GM18861 (cell line): Measurements from ENCODE around the gene MDM2.
"Not testable (repeated sequence)": the region's sequence is repeated elsewhere in the genome, so short reads cannot be mapped to it uniquely, and the experiment has no call there.

Experiments used
- ATAC-seq: cut with Tn5 transposase; IDR thresholded peaks from one replicate; pipeline ENCODE4 v1.9.1; 2021; ENCODE audit not compliant: unreplicated experiment

MDM2 gene

DNA sequence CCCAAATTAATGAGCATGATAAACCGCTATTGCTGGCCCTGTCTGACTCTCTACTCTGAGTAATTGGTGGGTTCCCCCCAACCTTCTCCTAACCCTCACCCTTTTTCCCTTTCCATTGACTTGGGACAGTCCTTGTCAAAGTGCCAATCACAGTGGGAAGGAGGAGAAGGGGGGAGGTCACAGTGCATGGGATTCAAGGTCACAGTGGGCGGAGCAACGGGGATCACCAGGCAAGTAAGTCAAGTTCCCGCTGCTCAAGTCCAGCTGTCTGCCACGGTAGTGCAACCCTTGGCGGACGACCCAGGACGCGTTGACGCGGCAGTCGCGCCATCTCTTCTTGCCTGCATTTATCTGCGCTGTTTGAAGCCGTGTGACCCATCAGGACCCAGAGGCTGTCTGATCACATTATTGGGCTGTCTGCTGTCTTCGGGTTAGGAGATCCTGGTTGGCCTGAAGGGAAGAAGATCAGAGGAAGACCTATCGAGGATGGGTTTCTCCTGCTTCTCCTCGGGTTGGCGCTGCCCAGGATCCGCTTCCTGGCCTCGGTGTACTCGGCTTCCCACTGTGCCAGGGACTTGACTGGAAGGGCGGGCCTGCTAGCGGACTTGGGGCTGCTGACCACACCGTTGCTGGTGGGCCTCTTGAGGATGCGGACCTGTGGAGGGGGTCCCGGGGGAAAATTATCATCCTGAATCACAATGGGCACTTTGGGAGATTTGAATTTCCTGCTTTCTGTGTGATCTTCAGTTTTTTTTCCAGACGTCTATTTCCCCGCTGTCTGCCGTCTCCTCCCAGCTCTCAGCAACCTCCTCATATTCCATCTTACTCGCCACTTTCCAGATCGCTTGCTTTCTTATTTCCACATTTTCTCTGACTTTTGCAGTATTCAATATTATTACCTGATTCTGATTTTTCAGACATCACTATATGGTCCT, 3.1 kb upstream of the MDM2 start:
- ATAC-seq = no peak

DNA sequence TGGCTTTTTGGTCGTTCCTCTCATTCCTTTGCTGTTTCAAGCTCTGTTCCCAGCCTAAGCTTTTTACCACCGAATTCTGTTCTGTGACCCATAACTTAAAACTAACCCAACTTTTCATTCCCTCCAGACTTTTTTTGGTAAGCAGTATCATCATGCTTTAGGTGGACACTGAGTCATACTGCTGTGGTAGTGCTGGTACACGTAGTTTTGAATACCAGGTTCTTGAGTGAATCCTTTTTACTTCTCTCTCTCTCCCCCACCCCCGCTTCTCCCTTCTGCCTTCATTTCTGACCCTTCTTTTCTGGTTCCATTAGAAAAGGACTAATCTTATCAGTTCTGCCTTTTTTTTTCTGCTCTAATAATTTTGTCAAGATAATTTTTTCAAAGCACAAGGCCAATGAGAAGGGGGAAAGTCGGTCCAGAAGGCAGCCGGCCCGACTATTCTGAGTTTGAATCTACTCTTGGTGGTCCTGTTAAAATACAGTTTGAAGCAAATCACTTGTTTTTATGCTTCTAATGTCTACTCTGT, 2.3 kb upstream of the MDM2 start:
- ATAC-seq = no peak

DNA sequence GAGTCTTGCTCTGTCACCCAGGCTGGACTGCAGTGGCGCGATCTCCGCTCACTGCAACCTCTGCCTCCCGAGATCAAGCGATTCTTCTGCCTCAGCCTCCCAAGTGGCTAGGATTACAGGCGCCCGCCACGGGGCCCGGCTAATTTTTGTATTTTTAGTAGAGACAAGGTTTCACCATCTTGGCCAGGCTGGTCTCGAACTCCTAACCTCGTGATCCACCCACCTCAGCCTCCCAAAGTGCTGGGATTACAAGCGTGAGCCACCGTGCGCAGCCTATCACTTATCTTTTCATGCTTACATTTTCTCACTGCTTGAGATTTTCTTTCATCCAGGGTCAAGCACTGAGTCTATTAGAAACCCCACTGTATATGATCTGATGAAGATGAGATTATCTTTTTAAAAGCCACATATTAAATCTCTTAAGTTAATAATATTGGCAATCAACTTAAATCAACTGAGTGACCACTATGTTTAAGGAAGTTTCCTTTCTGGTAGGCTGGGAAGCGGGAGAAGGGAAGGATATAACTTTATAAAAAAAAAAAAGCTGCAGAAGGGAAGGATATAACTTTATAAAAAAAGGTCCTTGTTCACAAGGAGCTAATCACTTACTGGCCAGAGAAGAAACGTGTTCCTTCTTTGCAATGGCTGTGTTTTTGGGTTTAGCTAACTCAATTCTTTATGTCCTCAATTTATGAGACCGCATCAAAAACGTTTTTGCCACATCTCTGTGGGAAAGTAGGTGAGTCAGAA, 1.3 kb upstream of the MDM2 start:
- ATAC-seq = no peak

DNA sequence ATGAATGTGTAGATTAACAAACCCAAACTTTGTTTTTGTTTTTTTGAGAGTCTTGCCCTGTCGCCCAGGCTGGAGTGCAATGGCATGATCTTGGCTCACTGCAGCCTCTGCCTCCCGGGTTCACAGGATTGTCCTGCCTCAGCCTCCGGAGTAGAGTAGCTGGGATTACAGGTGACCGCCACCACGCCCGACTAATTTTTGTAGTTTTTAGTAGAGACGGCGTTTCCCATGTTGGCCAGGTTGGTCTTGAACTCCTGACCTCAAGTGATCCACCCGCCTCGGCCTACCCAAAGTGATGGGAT, 752 bp upstream of the MDM2 start:
- not testable (repeated sequence) for ATAC-seq

DNA sequence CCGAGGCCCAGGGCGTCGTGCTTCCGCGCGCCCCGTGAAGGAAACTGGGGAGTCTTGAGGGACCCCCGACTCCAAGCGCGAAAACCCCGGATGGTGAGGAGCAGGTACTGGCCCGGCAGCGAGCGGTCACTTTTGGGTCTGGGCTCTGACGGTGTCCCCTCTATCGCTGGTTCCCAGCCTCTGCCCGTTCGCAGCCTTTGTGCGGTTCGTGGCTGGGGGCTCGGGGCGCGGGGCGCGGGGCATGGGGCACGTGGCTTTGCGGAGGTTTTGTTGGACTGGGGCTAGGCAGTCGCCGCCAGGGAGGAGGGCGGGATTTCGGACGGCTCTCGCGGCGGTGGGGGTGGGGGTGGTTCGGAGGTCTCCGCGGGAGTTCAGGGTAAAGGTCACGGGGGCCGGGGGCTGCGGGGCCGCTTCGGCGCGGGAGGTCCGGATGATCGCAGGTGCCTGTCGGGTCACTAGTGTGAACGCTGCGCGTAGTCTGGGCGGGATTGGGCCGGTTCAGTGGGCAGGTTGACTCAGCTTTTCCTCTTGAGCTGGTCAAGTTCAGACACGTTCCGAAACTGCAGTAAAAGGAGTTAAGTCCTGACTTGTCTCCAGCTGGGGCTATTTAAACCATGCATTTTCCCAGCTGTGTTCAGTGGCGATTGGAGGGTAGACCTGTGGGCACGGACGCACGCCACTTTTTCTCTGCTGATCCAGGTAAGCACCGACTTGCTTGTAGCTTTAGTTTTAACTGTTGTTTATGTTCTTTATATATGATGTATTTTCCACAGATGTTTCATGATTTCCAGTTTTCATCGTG, 612 bp downstream of the MDM2 start:
- peak; percentile 53 for ATAC-seq

DNA sequence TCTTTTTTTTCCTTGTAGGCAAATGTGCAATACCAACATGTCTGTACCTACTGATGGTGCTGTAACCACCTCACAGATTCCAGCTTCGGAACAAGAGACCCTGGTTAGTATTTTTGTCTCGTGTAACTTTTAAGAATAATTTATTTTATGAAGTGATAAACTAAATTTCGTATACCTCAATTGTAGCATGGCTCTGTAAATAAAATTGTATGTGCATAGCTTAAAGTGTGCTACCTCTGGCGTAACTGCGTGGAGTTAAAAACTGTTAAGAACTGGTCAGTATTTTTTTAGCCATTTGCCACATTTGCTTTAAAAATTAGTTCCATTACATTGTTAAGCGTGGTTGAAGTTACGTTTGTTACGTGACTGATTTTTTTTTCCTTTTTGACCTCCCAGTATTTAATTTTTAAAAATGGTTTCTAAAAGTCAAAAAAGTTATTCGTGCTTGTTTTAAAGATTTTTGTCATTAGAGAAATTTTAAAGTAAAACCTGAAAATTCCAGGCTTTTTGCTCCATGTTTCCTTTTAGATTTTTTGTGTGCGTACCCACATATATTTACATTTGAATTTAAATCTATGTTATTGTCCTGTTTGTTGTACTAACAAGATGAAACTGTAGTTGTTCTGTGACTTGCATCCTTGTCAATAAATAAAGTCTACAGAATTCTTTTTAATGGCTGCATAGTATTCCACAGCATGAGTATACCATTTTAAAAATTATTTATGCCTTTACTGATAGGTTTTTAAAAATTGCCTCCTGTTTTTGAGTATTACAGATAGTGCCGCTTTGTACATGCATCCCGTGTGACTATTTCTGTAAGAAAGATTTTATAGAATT, 1.4 kb downstream of the MDM2 start:
- ATAC-seq = no peak

DNA sequence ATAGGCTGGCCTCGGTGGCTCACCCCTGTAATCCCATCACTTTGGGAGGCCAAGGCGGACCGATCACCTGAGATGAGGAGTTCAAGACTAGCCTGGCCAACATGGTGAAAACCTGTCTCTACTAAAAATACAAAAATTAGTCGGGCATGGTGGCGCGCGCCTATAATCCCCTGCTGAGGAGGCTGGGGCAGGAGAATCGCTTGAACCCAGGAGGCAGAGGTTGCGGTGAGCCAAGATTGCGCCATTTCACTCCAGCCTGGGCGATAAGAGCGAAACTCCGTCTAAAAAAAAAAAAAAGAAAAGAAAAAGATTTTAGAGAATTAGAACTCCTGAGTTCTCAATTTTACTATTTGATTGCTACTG, 2.0 kb downstream of the MDM2 start:
- not testable (repeated sequence) for ATAC-seq

DNA sequence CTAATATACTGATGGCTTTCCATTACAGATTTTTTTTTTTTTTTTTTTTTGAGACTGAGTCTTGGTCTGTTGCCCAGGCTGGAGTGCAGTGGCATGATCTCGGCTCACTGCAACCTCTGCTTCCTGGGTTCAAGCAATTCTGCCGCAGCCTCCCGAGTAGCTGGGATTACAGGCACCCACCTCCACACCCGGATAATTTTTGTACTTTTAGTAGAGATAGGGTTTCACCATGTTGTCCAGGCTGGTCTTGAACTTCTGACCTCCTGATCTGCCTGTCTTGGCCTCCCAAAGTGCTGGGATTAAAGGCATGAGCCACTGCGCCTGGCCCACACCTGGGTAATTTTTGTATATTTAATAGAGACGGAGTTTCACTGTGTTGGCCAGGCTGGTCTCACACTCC, 3.6 kb downstream of the MDM2 start:
- ATAC-seq = not testable (repeated sequence)

DNA sequence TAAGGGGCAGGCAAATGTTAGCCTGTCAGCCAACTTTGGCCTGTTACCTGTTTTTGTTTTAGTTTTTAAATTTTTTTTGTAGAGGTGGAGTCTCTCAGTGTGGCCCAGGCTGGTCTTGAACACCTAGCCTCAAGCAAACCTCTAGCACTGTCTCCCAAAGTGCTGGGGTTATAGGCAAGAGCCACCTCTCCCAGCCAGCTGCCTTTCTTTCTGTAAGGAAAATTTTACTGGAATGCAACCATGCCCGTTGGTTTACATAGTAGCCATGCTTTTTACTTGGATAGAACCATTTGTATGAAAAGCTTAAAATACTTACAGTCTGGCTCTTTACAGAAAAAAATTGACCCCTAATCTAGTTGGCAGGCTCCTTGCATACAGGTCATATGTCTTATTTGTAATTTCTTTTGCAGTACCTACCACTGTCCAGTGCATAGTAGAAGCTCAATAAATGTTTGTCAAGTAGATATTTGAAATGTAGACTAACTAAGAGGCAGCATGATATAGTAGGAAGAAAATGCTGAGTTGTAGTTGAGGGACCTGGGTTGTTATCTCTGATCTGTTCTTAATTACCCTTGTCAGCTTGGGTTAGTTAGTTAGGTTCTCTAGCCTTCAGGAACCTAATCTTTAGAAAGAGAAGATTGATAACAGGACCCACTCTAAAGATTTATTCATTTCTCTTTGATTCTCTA, 4.7 kb downstream of the MDM2 start:
- ATAC-seq = no peak

DNA sequence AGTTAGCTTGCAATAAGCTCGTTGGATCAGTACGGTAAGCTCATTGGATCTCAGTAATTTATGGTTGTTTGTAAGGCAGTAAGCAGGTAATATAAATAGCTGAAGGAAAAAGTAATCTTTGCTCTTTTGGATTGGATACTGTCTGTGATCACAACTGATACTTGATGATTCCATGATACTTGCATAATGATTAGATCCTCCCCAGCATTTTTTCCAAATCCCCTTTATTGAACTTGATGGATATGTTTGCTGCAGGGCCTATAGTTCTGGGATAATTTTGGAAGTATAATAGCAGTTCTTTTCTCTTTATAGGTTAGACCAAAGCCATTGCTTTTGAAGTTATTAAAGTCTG, 5.2 kb downstream of the MDM2 start:
- no peak for ATAC-seq

DNA sequence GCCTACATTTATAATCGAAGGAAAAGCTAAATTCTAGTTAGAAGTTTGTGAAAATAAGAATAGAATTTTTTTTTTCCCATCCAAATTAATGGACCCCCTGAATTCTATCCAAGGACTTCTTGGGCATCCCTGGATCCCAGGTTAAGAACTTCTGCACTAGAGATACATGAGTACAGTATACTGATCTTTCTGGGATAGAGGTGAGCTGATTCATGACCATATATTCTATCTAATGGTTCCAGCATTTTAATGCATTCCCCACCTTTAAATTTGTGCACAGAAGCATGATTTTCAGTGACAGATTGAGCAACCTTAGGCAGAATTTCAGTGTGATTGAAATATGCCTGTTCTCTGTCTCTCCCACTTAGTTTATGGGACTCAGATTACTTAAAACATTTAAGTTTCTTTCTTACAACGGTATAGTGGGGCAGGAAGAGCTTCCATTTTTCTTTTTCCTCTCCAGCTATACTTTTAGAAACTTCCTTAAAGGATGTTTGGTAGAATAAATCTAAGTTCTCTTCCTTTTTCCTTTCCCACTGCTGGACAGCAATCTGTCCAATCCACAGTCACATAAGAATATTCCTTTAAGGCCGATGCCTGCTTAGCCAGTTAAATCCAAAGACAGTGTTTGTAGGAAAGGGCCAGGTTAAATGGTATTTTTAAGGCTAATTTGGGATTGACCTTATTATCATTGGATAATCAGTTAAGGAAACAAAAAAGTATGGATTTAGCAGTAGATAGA, 6.7 kb downstream of the MDM2 start:
- ATAC-seq = no peak

DNA sequence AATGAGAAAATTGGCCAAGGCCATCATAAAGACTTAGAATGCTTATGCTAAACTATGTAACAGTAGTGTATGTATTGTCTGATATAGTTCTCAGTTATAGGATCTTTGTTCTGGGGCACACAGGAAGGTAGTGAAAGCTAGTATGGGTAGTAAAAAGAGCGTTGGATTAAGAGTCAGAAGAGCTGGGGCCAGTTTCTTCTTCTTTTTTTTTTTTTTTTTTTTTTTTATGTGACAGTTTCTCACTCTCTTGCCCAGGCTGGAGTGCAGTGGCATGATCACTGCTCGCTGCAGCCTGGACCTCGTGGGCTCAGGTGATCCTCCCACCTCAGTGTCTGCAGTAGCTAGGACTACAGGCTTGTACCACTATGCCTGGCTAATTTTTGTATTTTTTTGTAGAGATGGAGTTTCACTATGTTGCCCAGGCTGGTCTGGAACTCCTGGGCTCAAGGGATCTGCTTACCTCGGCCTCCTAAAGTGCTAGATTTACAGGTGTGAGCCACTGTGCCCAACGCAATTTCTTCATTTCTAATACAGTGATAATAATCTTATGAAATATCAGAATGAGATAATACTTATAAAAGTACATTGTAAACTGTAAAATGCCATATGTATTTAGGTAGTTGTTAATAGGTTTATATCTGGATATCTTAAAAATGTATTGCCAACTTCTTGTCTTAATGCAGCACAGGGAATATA, 7.4 kb downstream of the MDM2 start:
- ATAC-seq = no peak

DNA sequence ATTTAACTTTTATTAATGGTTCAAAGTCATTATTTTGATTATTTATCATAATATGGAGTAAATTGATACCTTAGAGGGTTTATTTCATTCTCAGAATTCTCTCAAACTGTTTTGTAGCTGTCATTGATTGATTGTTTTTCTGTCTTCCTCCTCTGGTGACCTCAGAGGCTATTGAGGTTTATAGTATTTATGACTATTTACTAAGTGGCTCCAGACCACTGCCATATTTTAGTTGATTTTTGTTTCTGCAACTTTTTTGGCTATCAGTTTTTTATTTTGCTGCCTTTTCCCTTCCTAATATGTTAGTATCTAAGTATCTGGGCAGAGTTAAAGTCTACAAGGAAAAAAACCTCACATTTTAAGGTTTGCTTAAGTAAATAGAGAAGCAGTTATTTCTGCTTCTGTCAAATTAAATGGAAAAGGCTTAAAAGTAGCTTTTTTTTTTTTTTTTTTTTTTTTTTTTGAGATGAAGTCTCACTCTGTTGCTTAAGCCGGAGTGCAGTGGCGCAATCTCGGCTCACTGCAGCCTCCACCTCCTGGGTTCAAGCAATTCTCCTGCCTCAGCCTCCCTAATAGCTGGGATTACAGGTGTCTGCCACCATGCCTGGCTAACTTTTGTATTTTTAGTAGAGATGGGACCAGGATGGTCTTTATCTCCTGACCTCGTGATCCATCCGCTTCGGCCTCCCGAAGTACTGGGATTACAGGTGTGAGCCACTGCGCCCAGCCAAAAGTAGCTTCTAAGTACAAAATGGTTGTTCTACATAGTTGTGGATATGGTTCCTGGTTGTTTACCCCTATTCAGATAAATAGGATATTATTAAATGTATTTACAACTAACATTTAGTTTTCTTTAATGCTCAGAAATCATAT, 8.2 kb downstream of the MDM2 start:
- ATAC-seq = no peak

DNA sequence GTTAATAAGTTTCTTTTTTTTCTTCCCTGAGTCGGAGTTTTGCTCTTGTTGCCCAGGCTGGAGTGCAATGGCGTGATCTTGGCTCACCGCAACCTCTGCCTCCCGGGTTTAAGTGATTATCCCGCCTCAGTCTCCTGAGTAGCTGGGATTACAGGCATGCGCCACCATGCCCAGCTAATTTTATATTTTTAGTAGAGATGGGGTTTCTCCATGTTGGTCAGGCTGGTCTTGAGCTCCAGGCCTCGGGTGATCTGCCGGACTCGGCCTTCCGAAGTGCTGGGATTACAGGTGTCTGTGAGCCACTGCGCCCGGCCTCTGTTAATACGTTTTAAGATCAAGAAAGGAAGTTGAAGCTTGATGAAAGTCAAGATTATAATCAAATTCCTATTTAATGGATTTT, 11.5 kb downstream of the MDM2 start:
- not testable (repeated sequence) for ATAC-seq

DNA sequence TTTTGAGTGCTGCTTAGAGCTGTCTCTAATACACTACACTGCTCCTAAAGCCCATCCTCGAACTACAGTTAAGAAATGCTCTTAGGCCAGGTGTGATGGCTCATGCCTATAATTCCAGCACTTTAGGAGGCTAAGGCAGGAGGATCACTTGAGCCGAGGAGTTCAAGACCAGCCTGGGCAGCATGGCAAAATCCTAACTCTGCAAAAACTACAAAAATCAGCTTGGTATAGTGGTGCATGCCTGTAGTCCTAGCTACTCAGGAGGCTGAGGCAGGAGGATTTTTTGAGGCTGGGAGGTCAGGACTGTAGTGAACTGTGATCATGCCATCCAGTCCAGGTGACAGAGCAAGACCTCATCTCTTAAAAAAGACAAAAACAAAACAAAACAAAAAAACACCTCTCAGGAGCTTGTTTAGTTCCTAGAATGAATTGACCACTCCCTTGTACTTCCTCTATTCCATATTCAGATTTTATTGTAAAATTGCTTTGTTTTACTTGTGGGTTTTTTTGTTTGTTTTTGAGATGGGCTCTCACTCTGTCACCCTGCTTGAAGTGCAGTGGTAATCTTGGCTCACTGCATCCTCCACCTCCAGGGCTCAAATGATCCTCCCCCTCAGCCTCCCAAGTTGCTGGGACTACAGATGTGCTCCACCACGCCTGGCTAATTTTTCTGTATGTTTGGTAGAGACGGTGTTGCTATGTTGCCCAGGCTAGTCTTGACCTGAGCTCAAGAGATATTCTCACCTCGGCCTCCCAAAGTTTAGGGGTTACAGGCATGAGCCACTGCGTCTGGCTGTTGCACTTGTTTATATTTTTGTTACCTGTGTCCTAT, 13.6 kb downstream of the MDM2 start:
- ATAC-seq = no peak

DNA sequence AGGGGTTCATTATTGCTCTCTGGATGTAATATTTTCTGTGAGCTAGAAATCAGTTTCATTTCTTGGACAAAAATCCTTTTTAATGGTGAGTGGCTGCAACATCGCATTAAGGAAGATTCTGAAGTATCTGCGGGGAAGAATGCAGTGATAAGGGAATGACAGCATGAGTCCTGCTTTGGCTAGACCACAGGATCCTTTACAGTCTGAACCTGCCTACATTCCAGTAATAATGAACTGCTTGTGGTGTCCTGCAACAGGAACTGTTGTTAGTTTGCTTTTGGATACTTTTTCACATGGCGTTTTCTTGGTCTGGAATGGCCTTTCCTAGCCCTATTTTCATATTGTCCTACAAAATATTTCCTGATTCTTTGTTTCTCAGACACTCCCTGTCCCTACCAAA, 15.7 kb downstream of the MDM2 start:
- no peak for ATAC-seq

DNA sequence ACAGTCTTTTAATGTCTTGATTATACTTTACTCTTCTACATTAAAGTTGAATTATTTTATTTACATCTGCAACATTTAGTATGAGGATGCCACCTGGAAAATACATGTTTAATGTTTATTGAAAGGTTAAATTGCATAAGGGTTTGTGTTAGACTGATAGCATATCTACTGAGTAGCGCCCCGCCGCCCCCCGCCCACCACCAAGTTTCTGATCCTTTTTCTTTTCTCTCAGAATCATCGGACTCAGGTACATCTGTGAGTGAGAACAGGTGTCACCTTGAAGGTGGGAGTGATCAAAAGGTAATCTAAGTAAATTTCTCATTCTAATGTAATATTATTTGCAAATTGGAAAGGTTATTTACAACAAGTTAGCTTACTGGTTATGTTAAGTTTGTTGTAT, 16.2 kb downstream of the MDM2 start:
- ATAC-seq = no peak
